GM12878 (cell line): ENCODE data around the gene B9D1. TPM values are rescaled to one million over a fixed set of nuclear protein-coding genes. Genes with fewer than 3 reads are reported as not detected.
A peak's percentile ranks its signal among the peaks of the same experiment; 100 is the strongest.

ENCODE experiments used
- ATAC-seq: fragments of 200-7000 bp; cut with Tn5 transposase; 3 replicates; pipeline ENCODE4 v1.9.1; 2020; ENCODE audit warnings: mild to moderate bottlenecking, moderate library complexity
- BruUV-seq: library from RNA; stranded (reverse); fragments of 400-500 nt; replicated peaks from 2 replicates; lab custom pipeline; 2021; lab: Mats Ljungman, UMichigan
- CTCF ChIA-PET: fragments of 300-600 bp; sonication (Branson Sonifier 250); formaldehyde crosslinking; extraction: SDS; loops from one replicate; lab custom pipeline; 2021; ENCODE audit warnings: inconsistent platforms; lab: Yijun Ruan, JAX
- POLR2A ChIA-PET: fragments of 350-600 bp; formaldehyde crosslinking; extraction: SDS; loops from one replicate; lab custom pipeline; 2021; ENCODE audit warnings: inconsistent platforms; lab: Charles Lee
- RAD21 ChIA-PET: fragments of 300-600 bp; sonication (Branson Sonifier 250); formaldehyde crosslinking; loops from one replicate; lab custom pipeline; 2023; ENCODE audit warnings: antibody characterized with exemption; ENCODE audit not compliant: unreplicated experiment; lab: Charles Lee
- SMC1A ChIA-PET: fragments of 300-600 bp; sonication (Branson Sonifier 250); formaldehyde crosslinking; loops from one replicate; lab custom pipeline; 2023; ENCODE audit not compliant: unreplicated experiment, uncharacterized antibody; lab: Charles Lee
- DNase-seq: peaks from one replicate; pipeline ENCODE4 v3.0.0-alpha.2; 2011; ENCODE audit warnings: low read depth, low spot score
- FAIRE-seq: peaks from 3 replicates; lab custom pipeline; 2011; peaks lifted over from hg19 to GRCh38; lab: Jason Lieb, UNC
- H2AFZ ChIP-seq: 2 replicates; pipeline ENCODE4 v1.6.0; 2011; ENCODE audit warnings: low read depth, low read length, control low read depth; ENCODE audit not compliant: control insufficient read depth
- H3K27ac ChIP-seq: 2 replicates; pipeline ENCODE4 v1.5.1; 2011; ENCODE audit warnings: control low read depth; ENCODE audit not compliant: control insufficient read depth, insufficient read depth
- H3K27me3 ChIP-seq, 2 experiments: replicated peaks in 1 of 2; 2 replicates each; pipeline versions ENCODE4 v1.6.0 to v1.6.1; 2011; ENCODE audit warnings: low read length in 1 of 2; ENCODE audit not compliant: control insufficient read depth in 2 of 2, insufficient read depth in 2 of 2
- H3K36me3 ChIP-seq, 2 experiments: 2 replicates each; pipeline ENCODE4 v1.5.1; 2011; ENCODE audit warnings: low read length in 1 of 2; ENCODE audit not compliant: control insufficient read depth in 2 of 2, insufficient read depth in 2 of 2
- H3K4me1 ChIP-seq: 2 replicates; pipeline ENCODE4 v1.6.1; 2011; ENCODE audit warnings: mild to moderate bottlenecking, low read length, moderate library complexity, mixed read lengths; ENCODE audit not compliant: control insufficient read depth, insufficient read depth
- H3K4me2 ChIP-seq: 2 replicates; pipeline ENCODE4 v1.6.0; 2011; ENCODE audit warnings: control low read depth; ENCODE audit not compliant: control insufficient read depth, insufficient read depth
- H3K4me3 ChIP-seq: fragments of 200-600 bp; sonication (generic); 2 replicates; pipeline ENCODE4 v1.5.1; 2016
- H3K79me2 ChIP-seq: 2 replicates; pipeline ENCODE4 v1.6.0; 2011; ENCODE audit warnings: low read length; ENCODE audit not compliant: control insufficient read depth, insufficient read depth
- H3K9ac ChIP-seq: 2 replicates; pipeline ENCODE4 v1.8.0; 2011; ENCODE audit warnings: low read length, control low read depth, mixed read lengths; ENCODE audit not compliant: control insufficient read depth, insufficient read depth
- H3K9me3 ChIP-seq: replicated peaks from 3 replicates; pipeline ENCODE4 v1.5.1; 2011; ENCODE audit warnings: mild to moderate bottlenecking, low read length; ENCODE audit not compliant: control insufficient read depth, insufficient read depth
- H4K20me1 ChIP-seq: 2 replicates; pipeline ENCODE4 v1.6.0; 2011; ENCODE audit not compliant: control insufficient read depth, insufficient read depth
- GATAD2B ChIP-seq: fragments of 450-650 bp; conservative IDR thresholded peaks from 2 replicates; pipeline ENCODE4 v1.6.1; 2017; ENCODE audit warnings: low read depth, mild to moderate bottlenecking, moderate library complexity
- IKZF1 ChIP-seq: fragments of 450-650 bp; conservative IDR thresholded peaks from 2 replicates; pipeline ENCODE4 v1.6.1; 2017; ENCODE audit warnings: antibody characterized with exemption, mild to moderate bottlenecking
- IRF4 ChIP-seq: IDR thresholded peaks from 2 replicates; pipeline ENCODE4 v1.6.1; 2011; ENCODE audit warnings: low read depth, low read length
- NR2F1 ChIP-seq: fragments of 450-650 bp; conservative IDR thresholded peaks from 2 replicates; pipeline ENCODE4 v1.6.1; 2017; ENCODE audit warnings: mild to moderate bottlenecking
- PAX8 ChIP-seq: fragments of 450-650 bp; IDR thresholded peaks from 2 replicates; pipeline ENCODE4 v1.6.1; 2017; ENCODE audit warnings: mild to moderate bottlenecking, moderate library complexity
- RAD21 ChIP-seq: IDR thresholded peaks from 2 replicates; pipeline ENCODE4 v1.6.1; 2011; ENCODE audit warnings: mild to moderate bottlenecking, low read depth, low read length, moderate library complexity; ENCODE audit not compliant: insufficient read depth
- SPI1 ChIP-seq: IDR thresholded peaks from 2 replicates; pipeline ENCODE4 v1.6.1; 2011; ENCODE audit warnings: low read depth, mild to moderate bottlenecking, low read length, moderate library complexity, borderline replicate concordance; ENCODE audit not compliant: insufficient read depth
- SREBF2 ChIP-seq: IDR thresholded peaks from 2 replicates; pipeline ENCODE4 v1.6.1; 2012; ENCODE audit warnings: mild to moderate bottlenecking, low read length
- ZNF274 ChIP-seq: IDR thresholded peaks from one replicate; pipeline ENCODE4 v1.8.0; 2011; ENCODE audit not compliant: insufficient read length, insufficient read depth
- WGBS: methylation state at CpG from one replicate; pipeline ENCODE4 v1.1.6; 2016; ENCODE audit warnings: low lambda C conversion rate; ENCODE audit not compliant: insufficient replicate concordance, insufficient coverage; ENCODE audit errors: missing lambda C conversion rate; 5-methylcytosine and 5-hydroxymethylcytosine counted together
- in situ Hi-C: fragments of 300-500 bp; cut with MboI; formaldehyde crosslinking; loops from 9 replicates; pipeline ENCODE4 v1.14.3; 2018; ENCODE audit warnings: mixed read lengths
- intact Hi-C: fragments of 100-400 bp; cut with micrococcal nuclease; formaldehyde crosslinking; loops from one replicate; pipeline ENCODE4 v1.14.2; 2022; ENCODE audit not compliant: unreplicated experiment
- polyA plus RNA-seq, 11 experiments: library from polyadenylated mRNA; depleted of rRNA in 4 of 11; unstranded in 6 of 11; stranded (reverse) in 5 of 11; fragments of >200 nt; fragmentation: Nextera tagmentation in 4 of 11; fragmentation: Illumina TruSeq in 1 of 11; extraction: Ambion mirVana in 4 of 11; extraction: Trizol in 1 of 11; gene quantifications; 1 replicate in 1 of 11; 2 replicates in 10 of 11; pipeline versions ENCODE4 v1.2.1 to v1.2.3, GENCODE V29; 2011 to 2016; ENCODE audit warnings: inconsistent platforms in 2 of 11, missing spikeins in 2 of 11, low read depth in 1 of 11
- total RNA-seq, 4 experiments: library from RNA; depleted of rRNA in 3 of 4; stranded (reverse); fragments of >200 nt in 3 of 4; fragmentation: Illumina TruSeq in 1 of 4; extraction: Trizol in 1 of 4; gene quantifications; 2 replicates each; pipeline versions ENCODE4 v1.2.1 to v1.2.3, GENCODE V29; 2013 to 2021
- TF ChIP-seq, protein P1 (sequence below): fragments of 450-650 bp; IDR thresholded peaks from 2 replicates; pipeline ENCODE4 v1.6.1; 2016; ENCODE audit warnings: mild to moderate bottlenecking, moderate library complexity, borderline replicate concordance

Gene B9D1
- total and polyA plus RNA-seq, 10 of the 15 experiments (the other 5 are each of a cell fraction or from before 2014, with no cell fraction given), result 5.9 to 18.3 (median 9.8) TPM

DNA sequence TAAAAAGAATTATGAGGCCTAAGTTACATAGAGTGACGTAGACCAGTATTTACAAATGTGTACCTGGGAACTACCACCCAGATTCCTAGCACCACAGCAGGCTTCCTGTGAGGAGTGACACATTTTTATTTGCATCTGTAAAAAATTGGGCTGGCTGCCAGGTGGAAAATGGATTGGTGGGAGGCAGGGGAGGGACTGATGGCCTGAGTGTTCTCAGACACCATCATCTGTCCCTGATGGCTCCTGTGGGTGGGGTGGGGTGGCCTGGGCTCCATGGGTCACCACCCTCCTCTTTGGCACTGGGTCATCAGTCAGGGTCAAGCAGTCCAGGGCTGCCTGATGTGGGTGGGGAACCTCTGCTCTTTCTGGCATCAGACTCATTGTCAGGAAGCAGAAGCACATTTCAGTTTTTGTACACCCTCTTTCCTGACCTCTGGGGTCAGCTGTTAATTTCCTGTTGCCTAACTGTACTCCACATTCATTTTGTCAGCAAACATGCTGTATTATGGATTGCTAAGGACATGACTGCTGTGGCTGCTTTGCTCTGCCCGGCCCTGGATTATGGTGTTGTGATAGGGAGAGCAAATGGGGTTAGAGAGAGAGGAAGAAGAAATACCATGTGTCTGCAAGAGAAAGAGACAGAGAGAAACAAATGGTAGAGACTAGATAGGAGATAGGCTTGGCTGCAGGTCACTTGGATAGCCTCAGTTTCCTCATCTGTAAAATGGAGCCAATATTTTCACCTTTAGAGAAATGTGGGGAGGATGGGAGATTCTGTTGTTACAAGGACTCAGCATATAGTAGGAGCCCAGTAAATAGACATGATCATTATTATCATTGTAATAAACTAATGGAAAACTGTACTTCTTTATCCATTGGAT lies 36.0 kb upstream of the B9D1 start:
- BruUV-seq, result no TSS peak
- no peak for ATAC-seq
- Histone ChIP-seq H3K4me3 (no peak overlapping the region), H2AFZ (no peak overlapping the region), H4K20me1 (no peaks in the 10 kb centered on the region), H3K4me2 (no peak overlapping the region), H3K9me3 (no peaks in the 10 kb centered on the region), H3K79me2 (no peaks in the 10 kb centered on the region), H3K27ac (no peak overlapping the region)
- CTCF ChIA-PET, result interaction anchor here (0.7 to 2.2 kb wide), 7 partner anchors 21 to 365 kb away, joined by 3 to 11 read pairs (median 4); partner anchors contain the start of genes B9D1 and MAPK7
- in situ Hi-C loops, result no loop called here
- intact Hi-C loops, result no loop called here
- SMC1A ChIA-PET, result interaction anchor here (0.8 to 1.6 kb wide), 4 partner anchors 12 to 172 kb away, joined by 3 to 9 read pairs (median 4); no protein-coding TSS in a partner anchor
- FAIRE-seq, result no peak
- TF ChIP-seq NR2F1 (peak; percentile 36; the same call in 1 of the 2 replicates), GATAD2B (no peak), SREBF2 (no peak)
- TF ChIP-seq, all 136 proteins: peak for 1
- H3K9ac ChIP-seq, result no peak overlapping the region
- H3K27me3 ChIP-seq, result no peaks in the 10 kb centered on the region; a peak in 1 of 4 replicates
- no peak for DNase-seq
- 15% methylated on average over 2 of the region's 2 CpGs for WGBS
- peaks cover 4% of the 10 kb centered on the region; the same call in 1 of the 2 replicates for H3K4me1 ChIP-seq
- no peaks in the 10 kb centered on the region for H3K36me3 ChIP-seq
- POLR2A ChIA-PET, result no interaction called here
- RAD21 ChIA-PET, result interaction anchor here (1.1 to 2.1 kb wide), 5 partner anchors 21 to 368 kb away, joined by 3 to 14 read pairs (median 7); partner anchors contain the start of genes B9D1 and MAPK7

DNA sequence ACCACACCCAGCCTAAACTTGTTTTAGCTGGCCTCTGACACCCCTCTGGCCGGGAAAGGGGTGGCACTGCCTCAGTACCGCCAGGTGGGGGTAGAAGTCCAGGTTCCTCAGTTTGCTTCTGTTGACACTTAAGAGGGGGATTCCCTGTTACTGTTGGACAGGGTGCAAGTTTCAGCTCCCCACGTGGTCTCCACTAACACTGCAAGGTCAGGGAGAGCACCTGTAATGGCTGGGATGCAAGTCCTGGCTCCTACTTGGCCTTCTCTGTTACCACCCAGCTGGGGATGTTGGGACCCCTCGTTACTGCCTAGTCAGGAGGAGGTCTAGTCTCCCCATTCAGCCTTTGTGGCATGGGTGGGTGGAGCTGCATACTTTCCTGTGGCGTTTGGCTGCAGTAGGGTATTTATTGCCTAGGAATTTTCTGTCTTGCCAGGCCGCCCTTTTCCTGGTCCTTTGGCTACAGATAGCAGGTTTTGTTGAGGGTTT lies 35.1 kb upstream of the B9D1 start:
- Histone ChIP-seq H3K79me2 (no peaks in the 10 kb centered on the region), H3K4me2 (no peak overlapping the region), H4K20me1 (no peaks in the 10 kb centered on the region), H3K9ac (no peak overlapping the region), H3K4me1 (peaks cover 4% of the 10 kb centered on the region; the same call in 1 of the 2 replicates), H3K27ac (no peak overlapping the region), H2AFZ (no peak overlapping the region), H3K9me3 (no peaks in the 10 kb centered on the region), H3K4me3 (no peak overlapping the region), H3K36me3 (no peaks in the 10 kb centered on the region), H3K27me3 (no peaks in the 10 kb centered on the region)
- 7% methylated on average over 6 of the region's 6 CpGs for WGBS
- ChIA-PET SMC1A (interaction anchor here (0.8 to 1.6 kb wide), 8 partner anchors 11 to 173 kb away, joined by 3 to 9 read pairs (median 3); partner anchors contain the start of genes B9D1 and MAPK7), RAD21 (interaction anchor here (0.7 to 2.1 kb wide), 8 partner anchors 20 to 369 kb away, joined by 3 to 14 read pairs (median 4); partner anchors contain the start of genes B9D1 and MAPK7), CTCF (interaction anchor here (0.6 to 2.2 kb wide), 15 partner anchors 9 to 544 kb away, joined by 3 to 11 read pairs (median 3); partner anchors contain the start of genes B9D1 and MAPK7), POLR2A (interaction anchor here (0.7 kb wide), 1 partner anchor 20 kb away, joined by 5 read pairs; the partner anchor contains the start of gene MAPK7)
- peak; percentile 84 for ATAC-seq
- no peak for DNase-seq
- peak; percentile 86 for FAIRE-seq
- in situ Hi-C loops (no loop called here), intact Hi-C loops (loop anchor here (2.0 kb wide), 1 partner anchor 49 kb away; no protein-coding TSS in a partner anchor)
- BruUV-seq, result no TSS peak
- TF ChIP-seq RAD21 (peak; percentile 54), IRF4 (no peak), IKZF1 (no peak), SPI1 (no peak), ZNF274 (no peak), PAX8 (no peak)
- TF ChIP-seq, protein P1, sequence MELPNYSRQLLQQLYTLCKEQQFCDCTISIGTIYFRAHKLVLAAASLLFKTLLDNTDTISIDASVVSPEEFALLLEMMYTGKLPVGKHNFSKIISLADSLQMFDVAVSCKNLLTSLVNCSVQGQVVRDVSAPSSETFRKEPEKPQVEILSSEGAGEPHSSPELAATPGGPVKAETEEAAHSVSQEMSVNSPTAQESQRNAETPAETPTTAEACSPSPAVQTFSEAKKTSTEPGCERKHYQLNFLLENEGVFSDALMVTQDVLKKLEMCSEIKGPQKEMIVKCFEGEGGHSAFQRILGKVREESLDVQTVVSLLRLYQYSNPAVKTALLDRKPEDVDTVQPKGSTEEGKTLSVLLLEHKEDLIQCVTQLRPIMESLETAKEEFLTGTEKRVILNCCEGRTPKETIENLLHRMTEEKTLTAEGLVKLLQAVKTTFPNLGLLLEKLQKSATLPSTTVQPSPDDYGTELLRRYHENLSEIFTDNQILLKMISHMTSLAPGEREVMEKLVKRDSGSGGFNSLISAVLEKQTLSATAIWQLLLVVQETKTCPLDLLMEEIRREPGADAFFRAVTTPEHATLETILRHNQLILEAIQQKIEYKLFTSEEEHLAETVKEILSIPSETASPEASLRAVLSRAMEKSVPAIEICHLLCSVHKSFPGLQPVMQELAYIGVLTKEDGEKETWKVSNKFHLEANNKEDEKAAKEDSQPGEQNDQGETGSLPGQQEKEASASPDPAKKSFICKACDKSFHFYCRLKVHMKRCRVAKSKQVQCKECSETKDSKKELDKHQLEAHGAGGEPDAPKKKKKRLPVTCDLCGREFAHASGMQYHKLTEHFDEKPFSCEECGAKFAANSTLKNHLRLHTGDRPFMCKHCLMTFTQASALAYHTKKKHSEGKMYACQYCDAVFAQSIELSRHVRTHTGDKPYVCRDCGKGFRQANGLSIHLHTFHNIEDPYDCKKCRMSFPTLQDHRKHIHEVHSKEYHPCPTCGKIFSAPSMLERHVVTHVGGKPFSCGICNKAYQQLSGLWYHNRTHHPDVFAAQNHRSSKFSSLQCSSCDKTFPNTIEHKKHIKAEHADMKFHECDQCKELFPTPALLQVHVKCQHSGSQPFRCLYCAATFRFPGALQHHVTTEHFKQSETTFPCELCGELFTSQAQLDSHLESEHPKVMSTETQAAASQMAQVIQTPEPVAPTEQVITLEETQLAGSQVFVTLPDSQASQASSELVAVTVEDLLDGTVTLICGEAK, result no peak
